Measurements from ENCODE around the gene MGAT3.

The MGAT3 gene

DNA sequence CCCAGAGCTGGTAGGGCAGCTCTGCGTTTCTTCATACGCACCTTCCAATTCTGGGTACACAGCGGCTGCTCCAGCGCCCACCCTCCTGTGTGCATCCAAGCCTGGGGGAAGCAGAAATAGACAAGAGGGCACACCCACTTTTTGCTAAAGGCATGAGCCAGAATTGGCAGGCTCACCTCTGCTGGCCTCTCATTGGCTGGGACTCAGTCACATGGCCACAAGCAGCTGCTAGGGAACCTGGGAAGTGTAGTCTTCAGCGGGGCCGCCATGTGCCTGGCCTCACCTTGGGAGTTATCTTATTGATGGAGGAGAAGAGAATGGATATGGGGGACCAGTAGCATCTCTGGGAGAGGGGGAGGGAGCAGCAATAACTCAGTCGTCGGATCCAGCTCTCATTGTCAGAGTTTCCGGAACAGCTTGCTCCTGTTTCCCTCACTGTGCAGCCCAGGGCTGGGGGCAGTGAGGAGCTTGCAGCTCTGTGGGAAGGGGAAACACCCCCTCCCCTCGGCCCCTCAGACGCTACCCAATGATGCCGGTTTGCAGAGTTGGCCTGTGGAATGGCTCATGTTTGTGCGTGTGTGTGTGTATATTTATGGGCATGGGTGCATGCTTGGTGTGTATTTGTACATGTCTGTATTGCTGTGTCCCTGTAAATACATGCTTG is 33.5 kb downstream of the MGAT3 start:
- Histone ChIP-seq H3K9ac (ENCODE audit: low read length) (no peak overlapping the region), H3K9me3 (ENCODE audit: control insufficient read depth, low read depth, low read length) (no peaks in the 10 kb centered on the region), H3K4me1 (ENCODE audit: control insufficient read depth, low read depth, low read length) (peaks cover 5% of the 10 kb centered on the region), H3K4me3 (ENCODE audit: low read length) (no peak overlapping the region), H3K27ac (ENCODE audit: low read length) (no peak overlapping the region), H3K27me3 (ENCODE audit: control insufficient read depth, insufficient read depth, low read length) (peaks cover 13% of the 10 kb centered on the region), H3K36me3 (ENCODE audit: control insufficient read depth, low read depth, low read length) (no peaks in the 10 kb centered on the region)

DNA sequence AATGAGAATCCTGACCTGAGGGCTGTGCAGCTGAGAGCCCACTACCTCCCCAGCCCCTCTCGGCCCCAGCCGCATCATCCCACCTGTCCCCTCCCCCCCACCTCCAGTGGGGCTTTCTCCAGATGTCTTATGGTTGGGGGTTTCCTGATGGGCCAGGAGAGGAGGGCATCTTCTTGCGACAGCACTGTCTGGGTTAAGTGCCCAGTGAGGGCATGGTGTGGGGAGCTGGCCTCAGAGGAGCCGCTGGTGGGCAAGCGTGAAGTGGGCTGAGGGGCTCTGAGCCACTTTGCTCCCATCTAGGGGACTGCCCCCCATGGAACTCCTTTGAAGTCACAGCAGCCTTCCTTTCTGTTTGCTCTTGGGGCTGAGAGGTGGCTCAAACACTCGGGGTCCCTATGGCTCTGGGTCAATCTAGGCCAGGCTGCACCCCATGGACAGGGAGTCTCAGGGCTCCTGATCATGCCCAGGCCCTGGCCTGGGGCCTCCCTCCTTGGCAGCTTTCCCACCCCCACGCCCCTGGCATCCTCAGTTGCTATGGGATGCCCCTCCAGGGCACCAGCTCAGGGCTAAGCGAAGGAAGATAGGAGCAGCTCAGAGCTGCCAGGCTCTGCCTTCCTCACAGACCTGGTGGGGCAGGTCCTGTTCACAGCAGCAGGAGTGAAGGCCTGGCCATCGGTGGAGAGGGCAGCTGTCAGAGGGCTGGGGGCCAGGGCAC is 34.3 kb downstream of the MGAT3 start:
- H3K4me3 ChIP-seq (ENCODE audit: low read length): no peak overlapping the region
- H3K4me1 ChIP-seq (ENCODE audit: control insufficient read depth, low read depth, low read length): peaks cover 5% of the 10 kb centered on the region
- no peak overlapping the region for H3K9ac ChIP-seq (ENCODE audit: low read length)
- H3K36me3 ChIP-seq (ENCODE audit: control insufficient read depth, low read depth, low read length): no peaks in the 10 kb centered on the region
- peaks cover 13% of the 10 kb centered on the region for H3K27me3 ChIP-seq (ENCODE audit: control insufficient read depth, insufficient read depth, low read length)
- H3K9me3 ChIP-seq (ENCODE audit: control insufficient read depth, low read depth, low read length): no peaks in the 10 kb centered on the region
- H3K27ac ChIP-seq (ENCODE audit: low read length): no peak overlapping the region

DNA sequence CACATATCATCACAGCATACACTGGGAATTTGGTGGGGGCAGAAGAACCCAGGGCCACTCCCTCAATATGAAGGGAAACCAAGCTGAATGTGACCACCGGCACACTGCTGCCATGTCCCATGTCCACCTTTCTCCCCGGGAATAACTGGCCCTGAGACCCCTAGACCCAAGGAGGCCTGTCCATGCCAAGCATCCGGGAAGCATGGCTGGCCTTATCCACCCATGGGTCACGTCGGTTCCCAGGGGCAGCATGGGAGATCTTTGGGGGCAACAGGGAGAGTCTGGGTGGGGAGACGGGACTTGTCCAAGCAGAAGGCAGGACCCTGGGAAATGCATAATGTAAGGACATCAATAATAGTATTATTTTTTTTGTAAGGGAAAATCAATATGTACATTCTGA is 34.9 kb downstream of the MGAT3 start:
- H3K36me3 ChIP-seq (ENCODE audit: control insufficient read depth, low read depth, low read length): no peaks in the 10 kb centered on the region
- H3K9me3 ChIP-seq (ENCODE audit: control insufficient read depth, low read depth, low read length): no peaks in the 10 kb centered on the region
- H3K27me3 ChIP-seq (ENCODE audit: control insufficient read depth, insufficient read depth, low read length): peaks cover 13% of the 10 kb centered on the region
- no peak overlapping the region for H3K4me3 ChIP-seq (ENCODE audit: low read length)
- peaks cover 5% of the 10 kb centered on the region for H3K4me1 ChIP-seq (ENCODE audit: control insufficient read depth, low read depth, low read length)
- H3K27ac ChIP-seq (ENCODE audit: low read length): no peak overlapping the region
- H3K9ac ChIP-seq (ENCODE audit: low read length): no peak overlapping the region

DNA sequence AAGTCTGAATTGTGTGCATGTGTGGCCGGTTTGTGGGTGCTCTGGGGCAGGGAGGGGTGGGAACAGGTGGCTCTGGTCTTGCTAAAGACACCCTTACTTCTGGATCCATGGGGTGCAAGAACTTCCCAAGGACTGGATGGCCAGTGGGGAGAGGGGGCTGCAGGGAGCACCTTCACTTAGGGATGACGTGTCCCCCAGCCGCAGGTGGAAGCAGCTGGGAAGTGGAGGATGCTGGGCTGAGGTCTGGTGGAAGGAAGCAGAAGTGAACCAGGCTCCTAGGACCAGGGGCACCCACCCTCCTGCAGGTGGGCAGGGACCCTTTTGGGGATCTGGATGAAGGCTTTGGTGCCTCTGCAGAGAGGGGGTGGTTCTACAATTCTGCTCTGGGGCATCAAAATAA is 35.4 kb downstream of the MGAT3 start:
- Histone ChIP-seq H3K4me3 (ENCODE audit: low read length) (no peak overlapping the region), H3K4me1 (ENCODE audit: control insufficient read depth, low read depth, low read length) (peaks cover 5% of the 10 kb centered on the region), H3K27ac (ENCODE audit: low read length) (no peak overlapping the region), H3K27me3 (ENCODE audit: control insufficient read depth, insufficient read depth, low read length) (peaks cover 15% of the 10 kb centered on the region), H3K36me3 (ENCODE audit: control insufficient read depth, low read depth, low read length) (no peaks in the 10 kb centered on the region), H3K9ac (ENCODE audit: low read length) (no peak overlapping the region), H3K9me3 (ENCODE audit: control insufficient read depth, low read depth, low read length) (no peaks in the 10 kb centered on the region)

DNA sequence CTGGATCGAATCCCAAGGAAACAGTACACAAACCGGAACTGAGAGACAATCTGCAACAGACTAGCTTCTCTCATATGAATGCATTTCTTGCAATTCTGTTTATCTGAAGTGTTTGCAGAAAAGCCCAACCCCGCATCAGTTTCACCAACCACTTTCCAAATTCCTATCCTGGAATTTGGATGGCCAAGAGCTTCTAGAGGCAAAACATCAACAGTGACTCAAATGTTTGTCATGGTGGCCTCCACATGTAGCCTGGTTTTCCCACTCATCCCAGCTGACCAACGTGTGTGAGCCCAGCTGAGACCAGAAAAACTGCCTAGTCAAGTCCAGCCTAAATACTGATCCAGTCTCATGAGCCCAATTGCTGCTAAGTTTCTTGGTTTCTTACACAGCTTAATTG is 36.9 kb downstream of the MGAT3 start:
- Histone ChIP-seq H3K9ac (ENCODE audit: low read length) (no peak overlapping the region), H3K9me3 (ENCODE audit: control insufficient read depth, low read depth, low read length) (no peaks in the 10 kb centered on the region), H3K27ac (ENCODE audit: low read length) (no peak overlapping the region)

DNA sequence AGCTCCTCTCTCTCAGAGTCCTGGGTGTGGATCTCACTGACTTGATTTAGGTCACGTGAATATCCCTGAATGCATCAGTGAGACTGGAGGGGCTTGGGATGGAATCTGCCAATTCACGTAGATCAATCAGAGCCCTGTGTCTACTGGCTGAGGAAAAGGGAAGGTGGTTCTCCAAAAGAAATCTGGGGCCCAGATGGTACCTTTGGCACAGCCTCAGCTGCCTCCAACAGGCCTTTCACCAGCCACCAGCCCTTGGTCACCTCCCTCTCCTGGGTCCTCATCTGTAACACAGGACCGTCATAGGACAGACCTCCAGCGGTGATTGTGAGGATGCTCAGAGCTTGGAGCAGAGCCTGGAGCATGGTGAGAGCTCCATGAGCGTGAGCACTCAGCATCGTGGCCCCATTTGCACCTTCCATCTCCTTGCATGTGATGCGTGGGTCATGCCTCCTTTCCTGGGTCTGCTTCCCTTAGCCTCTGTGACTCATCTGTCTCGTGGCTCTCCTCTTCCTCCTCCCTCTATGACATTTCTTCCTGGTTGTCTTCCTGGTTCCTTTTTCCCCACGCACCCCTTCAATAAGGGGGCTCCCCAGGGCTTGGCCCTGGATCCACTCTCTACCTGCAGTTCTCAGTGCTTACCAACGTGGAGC is 37.8 kb downstream of the MGAT3 start:
- no peak overlapping the region for H3K27ac ChIP-seq (ENCODE audit: low read length)
- H3K4me3 ChIP-seq (ENCODE audit: low read length): no peak overlapping the region
- H3K9me3 ChIP-seq (ENCODE audit: control insufficient read depth, low read depth, low read length): no peaks in the 10 kb centered on the region
- H3K4me1 ChIP-seq (ENCODE audit: control insufficient read depth, low read depth, low read length): peaks cover 5% of the 10 kb centered on the region
- no peak overlapping the region for H3K9ac ChIP-seq (ENCODE audit: low read length)
- H3K36me3 ChIP-seq (ENCODE audit: control insufficient read depth, low read depth, low read length): no peaks in the 10 kb centered on the region
- peaks cover 39% of the 10 kb centered on the region for H3K27me3 ChIP-seq (ENCODE audit: control insufficient read depth, insufficient read depth, low read length)

More for the DNA sequence above, 36.9 kb downstream of the MGAT3 start:
- no peaks in the 10 kb centered on the region for H3K36me3 ChIP-seq (ENCODE audit: control insufficient read depth, low read depth, low read length)
- peaks cover 5% of the 10 kb centered on the region for H3K4me1 ChIP-seq (ENCODE audit: control insufficient read depth, low read depth, low read length)
- peaks cover 30% of the 10 kb centered on the region for H3K27me3 ChIP-seq (ENCODE audit: control insufficient read depth, insufficient read depth, low read length)
- H3K4me3 ChIP-seq (ENCODE audit: low read length): no peak overlapping the region

DNA sequence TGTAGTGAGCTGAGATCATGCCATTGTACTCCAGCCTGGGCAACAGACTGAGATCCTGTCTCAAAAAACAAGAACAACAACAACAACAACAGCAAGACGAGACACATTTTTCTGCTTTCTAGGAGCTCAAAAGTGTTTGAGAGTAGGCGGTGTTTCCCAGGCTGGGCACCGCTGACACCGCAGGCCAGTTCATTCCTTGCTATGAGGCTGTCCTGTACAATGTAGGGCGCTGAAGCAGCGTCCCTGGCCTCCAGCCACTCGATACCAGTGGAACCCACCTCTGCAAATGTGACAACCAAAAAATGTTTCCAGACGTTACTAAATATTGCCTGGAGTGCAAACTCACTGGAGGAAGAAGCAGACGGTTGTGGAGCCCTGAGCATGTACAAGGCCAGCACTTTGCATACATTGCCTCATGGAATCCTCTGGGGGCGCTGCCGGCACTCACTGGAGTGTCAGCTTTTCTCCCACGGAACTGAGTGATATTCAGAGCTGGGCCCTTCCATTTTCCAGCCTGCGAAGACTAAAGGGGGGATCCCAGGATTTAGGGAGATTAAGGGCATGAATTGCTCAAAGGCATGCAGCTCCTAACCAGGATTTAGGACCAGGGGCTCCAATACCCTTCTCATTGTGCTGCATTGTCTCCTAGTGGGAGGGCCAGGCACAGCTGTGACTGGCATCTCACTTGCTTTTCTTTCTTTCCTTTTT is 39.5 kb downstream of the MGAT3 start:
- H3K9ac ChIP-seq (ENCODE audit: low read length): no peak overlapping the region
- H3K4me1 ChIP-seq (ENCODE audit: control insufficient read depth, low read depth, low read length): no peaks in the 10 kb centered on the region
- no peaks in the 10 kb centered on the region for H3K9me3 ChIP-seq (ENCODE audit: control insufficient read depth, low read depth, low read length)
- no peak overlapping the region for H3K4me3 ChIP-seq (ENCODE audit: low read length)
- H3K27me3 ChIP-seq (ENCODE audit: control insufficient read depth, insufficient read depth, low read length): peaks cover 56% of the 10 kb centered on the region
- no peak overlapping the region for H3K27ac ChIP-seq (ENCODE audit: low read length)
- no peaks in the 10 kb centered on the region for H3K36me3 ChIP-seq (ENCODE audit: control insufficient read depth, low read depth, low read length)

DNA sequence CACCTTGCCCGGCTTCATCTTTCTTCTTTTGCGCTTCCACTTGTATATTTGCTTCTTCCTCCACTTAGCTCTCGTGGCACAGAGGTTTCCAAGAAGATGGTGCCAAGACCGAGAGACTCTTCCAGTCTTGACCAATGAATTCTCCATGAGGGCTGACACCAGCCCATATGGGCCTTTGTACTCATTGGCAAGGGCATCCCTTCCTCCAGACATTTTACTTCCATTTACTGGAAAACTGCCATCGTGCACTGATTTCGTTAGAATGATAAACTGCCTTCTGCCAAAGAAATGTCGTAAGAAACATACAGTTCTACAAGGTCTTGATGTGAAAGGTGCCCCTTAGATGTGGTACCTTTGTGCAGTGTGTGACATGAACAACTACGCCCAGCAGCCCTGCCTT is 40.6 kb downstream of the MGAT3 start:
- Histone ChIP-seq H3K4me3 (ENCODE audit: low read length) (no peak overlapping the region), H3K27ac (ENCODE audit: low read length) (no peak overlapping the region), H3K36me3 (ENCODE audit: control insufficient read depth, low read depth, low read length) (no peaks in the 10 kb centered on the region), H3K9me3 (ENCODE audit: control insufficient read depth, low read depth, low read length) (no peaks in the 10 kb centered on the region), H3K9ac (ENCODE audit: low read length) (no peak overlapping the region), H3K27me3 (ENCODE audit: control insufficient read depth, insufficient read depth, low read length) (peaks cover 59% of the 10 kb centered on the region), H3K4me1 (ENCODE audit: control insufficient read depth, low read depth, low read length) (no peaks in the 10 kb centered on the region)

DNA sequence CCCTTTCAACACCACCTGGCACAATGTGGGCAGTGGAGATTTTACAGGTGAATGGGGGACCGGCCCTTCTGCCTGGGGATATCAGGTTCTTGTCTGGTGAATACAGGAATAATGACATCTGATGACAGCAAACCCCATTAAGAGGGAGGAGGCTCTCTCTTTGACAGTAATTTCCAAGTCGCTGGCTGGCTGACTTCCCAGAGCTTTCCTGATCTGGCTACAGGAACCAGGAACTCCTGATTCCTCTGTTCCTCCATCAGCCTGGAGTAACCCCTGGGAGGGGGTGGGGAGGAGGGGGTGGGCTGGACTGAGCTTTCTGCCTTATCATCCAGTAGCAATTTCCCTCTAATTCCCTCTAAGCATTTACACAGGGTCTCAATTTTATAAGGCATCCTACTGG is 41.6 kb downstream of the MGAT3 start:
- H3K9me3 ChIP-seq (ENCODE audit: control insufficient read depth, low read depth, low read length): no peaks in the 10 kb centered on the region
- H3K9ac ChIP-seq (ENCODE audit: low read length): no peak overlapping the region
- H3K4me1 ChIP-seq (ENCODE audit: control insufficient read depth, low read depth, low read length): no peaks in the 10 kb centered on the region
- H3K4me3 ChIP-seq (ENCODE audit: low read length): no peak overlapping the region
- no peaks in the 10 kb centered on the region for H3K36me3 ChIP-seq (ENCODE audit: control insufficient read depth, low read depth, low read length)
- peaks cover 65% of the 10 kb centered on the region for H3K27me3 ChIP-seq (ENCODE audit: control insufficient read depth, insufficient read depth, low read length)
- no peak overlapping the region for H3K27ac ChIP-seq (ENCODE audit: low read length)

DNA sequence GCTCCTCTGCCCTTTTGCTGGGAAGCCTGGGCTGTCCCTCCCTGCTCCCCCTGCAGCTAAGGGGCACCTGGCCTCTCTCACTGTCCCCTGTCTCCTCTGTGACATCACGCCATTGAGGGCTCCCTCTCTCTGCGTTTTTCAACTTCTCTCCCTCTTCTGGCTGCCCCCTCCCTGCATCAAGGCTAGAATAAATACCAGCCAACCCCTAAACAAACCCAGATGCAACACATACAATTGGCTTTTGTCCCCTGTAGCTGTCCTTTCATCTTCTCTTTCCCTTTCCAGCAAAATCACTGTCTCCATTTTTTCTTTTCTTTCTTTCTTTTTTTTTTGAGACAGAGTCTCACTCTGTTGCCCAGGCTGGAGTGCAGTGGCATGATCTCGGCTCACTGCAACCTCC is 42.0 kb downstream of the MGAT3 start:
- Histone ChIP-seq H3K9me3 (ENCODE audit: control insufficient read depth, low read depth, low read length) (no peaks in the 10 kb centered on the region), H3K4me3 (ENCODE audit: low read length) (no peak overlapping the region), H3K9ac (ENCODE audit: low read length) (no peak overlapping the region), H3K27ac (ENCODE audit: low read length) (no peak overlapping the region), H3K4me1 (ENCODE audit: control insufficient read depth, low read depth, low read length) (no peaks in the 10 kb centered on the region), H3K36me3 (ENCODE audit: control insufficient read depth, low read depth, low read length) (peaks cover 4% of the 10 kb centered on the region), H3K27me3 (ENCODE audit: control insufficient read depth, insufficient read depth, low read length) (peaks cover 68% of the 10 kb centered on the region)

DNA sequence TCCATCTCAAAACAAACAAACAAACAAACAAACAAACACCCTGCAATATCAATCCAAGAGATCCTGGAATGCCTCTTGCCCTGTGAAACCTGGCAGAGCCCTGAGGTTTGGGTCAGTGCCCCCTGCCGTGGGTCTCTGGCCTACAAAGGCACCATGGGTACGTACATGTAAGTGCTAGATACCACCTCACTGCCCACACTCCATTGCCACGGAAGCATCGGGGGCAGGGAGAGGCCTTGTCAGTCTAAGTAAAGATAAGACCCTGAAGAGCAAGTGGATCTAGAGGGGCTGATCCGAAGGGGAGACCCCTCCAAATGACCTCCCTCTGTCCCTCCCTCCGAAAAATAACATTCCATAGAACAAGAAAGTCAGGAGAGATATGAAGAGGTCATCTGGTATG is 43.3 kb downstream of the MGAT3 start:
- H3K27ac ChIP-seq (ENCODE audit: low read length): no peak overlapping the region
- H3K4me1 ChIP-seq (ENCODE audit: control insufficient read depth, low read depth, low read length): no peaks in the 10 kb centered on the region
- H3K36me3 ChIP-seq (ENCODE audit: control insufficient read depth, low read depth, low read length): peaks cover 16% of the 10 kb centered on the region

More for the DNA sequence above, 43.3 kb downstream of the MGAT3 start:
- no peaks in the 10 kb centered on the region for H3K9me3 ChIP-seq (ENCODE audit: control insufficient read depth, low read depth, low read length)
- H3K27me3 ChIP-seq (ENCODE audit: control insufficient read depth, insufficient read depth, low read length): peaks cover 68% of the 10 kb centered on the region
- H3K4me3 ChIP-seq (ENCODE audit: low read length): no peak overlapping the region
- no peak overlapping the region for H3K9ac ChIP-seq (ENCODE audit: low read length)
